Endometrial microvascular endothelial cells (primary cell): Measurements from ENCODE around the gene FMOD. TPM values are rescaled to one million over a fixed set of nuclear protein-coding genes. Genes with fewer than 3 reads are reported as not detected.
"Not testable (repeated sequence)": the region's sequence is repeated elsewhere in the genome, so short reads cannot be mapped to it uniquely, and the experiment has no call there.

ENCODE experiments used
- in situ Hi-C: cut with HindIII; loops from 2 replicates; pipeline ENCODE4 v1.10.0; 2017; ENCODE audit warnings: low sequenced_read_pairs, low pct_unique_long_range_greater_than_20kb; ENCODE audit errors: inconsistent ontology term
- total RNA-seq: library from RNA; depleted of rRNA; stranded (reverse); fragments of >200 nt; gene quantifications from one replicate; pipeline ENCODE4 v1.2.3, GENCODE V29; 2015; ENCODE audit errors: inconsistent ontology term

FMOD gene
- total RNA-seq, 1 donor from 2014 or later = not detected

DNA sequence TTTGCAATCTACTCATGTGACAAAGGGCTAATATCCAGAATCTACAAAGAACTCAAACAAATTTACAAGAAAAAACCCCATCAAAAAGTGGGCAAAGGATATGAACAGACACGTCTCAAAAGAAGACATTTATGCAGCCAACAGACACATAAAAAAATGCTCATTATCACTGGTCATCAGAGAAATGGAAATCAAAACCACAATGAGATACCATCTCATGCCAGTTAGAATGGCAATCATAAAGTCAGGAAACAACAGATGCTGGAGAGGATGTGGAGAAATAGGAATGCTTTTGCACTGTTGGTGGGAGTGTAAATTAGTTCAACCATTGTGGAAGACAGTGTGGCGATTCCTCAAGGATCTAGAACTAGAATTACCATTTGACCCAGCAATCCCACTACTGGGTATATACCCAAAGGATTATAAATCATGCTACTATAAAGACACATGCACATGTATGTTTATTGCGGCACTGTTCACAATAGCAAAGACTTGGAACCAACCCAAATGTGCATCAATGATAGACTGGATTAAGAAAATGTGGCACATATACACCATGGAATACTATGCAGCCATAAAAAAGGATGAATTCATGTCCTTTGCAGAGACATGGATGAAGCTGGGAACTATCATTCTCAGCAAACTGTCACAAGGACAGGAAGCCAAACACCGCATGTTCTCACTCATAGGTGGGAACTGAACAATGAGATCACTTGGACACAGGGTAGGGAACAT, 36.7 kb downstream of the FMOD start:
- in situ Hi-C loops = not testable (repeated sequence)

DNA sequence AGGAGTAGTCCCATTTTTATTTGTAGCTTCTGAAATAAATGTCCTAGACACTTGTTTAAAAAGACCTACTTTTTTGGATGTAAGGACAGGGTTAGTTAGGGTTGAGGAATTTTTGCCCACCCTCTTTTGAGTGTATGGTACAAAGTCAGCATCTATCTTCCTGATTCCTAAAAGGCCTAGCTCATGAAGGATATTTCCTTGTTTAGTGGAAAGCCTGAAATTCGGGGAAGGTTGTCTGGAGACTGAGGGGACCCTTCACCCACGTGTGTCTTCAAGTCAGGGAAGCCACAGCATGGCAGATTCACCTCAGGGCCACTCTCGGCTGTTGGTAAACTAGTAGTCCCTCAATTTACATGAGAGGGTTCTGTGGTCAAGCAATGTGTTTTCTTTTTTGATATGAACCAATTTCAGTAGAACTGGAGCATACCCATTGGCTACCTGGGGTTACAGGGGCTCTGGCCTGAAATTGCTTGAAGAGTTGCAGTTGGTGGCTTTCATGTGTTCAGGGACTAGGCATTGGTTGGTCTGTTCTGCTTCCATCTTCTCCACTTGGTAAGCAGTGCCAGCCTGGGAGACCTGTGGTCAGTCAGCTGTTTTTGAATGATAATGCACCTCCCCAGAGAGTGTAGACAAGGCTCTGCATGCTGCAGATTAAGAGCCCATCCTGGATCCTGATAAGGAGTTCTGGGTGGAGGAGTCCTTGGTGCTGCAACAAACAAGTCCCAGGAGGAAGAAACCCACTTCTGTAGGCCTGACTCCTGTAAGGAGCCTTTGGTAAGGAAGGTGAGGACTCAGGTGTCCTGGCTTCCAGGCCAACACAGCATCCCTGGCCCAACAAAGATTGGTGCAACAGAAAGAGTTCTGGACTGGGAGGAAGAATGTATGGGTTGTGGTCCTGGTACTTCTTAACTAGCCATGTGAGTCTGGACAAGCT, 39.3 kb downstream of the FMOD start:
- in situ Hi-C loops = no loop called here

DNA sequence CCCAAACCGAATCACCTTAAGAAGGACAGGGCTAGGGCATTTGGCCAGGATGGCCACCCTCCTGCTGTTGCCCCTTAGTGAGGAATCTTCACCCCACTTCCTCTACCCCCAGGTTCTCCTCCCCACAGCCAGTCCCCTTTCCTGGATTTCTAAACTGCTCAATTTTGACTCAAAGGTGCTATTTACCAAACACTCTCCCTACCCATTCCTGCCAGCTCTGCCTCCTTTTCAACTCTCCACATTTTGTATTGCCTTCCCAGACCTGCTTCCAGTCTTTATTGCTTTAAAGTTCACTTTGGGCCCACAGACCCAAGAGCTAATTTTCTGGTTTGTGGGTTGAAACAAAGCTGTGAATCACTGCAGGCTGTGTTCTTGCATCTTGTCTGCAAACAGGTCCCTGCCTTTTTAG, 42.0 kb downstream of the FMOD start:
- in situ Hi-C loops = no loop called here

DNA sequence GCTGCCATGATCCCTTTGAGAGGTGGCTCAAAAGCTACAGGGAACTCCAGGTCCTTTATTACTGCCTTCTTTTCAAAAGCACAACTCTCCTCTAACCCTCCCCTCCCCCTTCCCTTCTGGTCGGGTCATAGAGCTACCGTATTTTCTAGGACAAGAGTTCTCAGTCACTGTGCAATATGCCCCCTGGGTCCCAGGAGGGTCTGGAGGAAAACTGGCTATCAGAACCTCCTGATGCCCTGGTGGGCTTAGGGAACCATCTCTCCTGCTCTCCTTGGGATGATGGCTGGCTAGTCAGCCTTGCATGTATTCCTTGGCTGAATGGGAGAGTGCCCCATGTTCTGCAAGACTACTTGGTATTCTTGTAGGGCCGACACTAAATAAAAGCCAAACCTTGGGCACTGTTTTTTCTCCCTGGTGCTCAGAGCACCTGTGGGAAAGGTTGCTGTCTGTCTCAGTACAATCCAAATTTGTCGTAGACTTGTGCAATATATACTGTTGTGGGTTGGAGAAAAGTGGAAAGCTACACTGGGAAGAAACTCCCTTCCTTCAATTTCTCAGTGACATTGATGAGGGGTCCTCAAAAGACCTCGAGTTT, 42.5 kb downstream of the FMOD start:
- in situ Hi-C loops = no loop called here

DNA sequence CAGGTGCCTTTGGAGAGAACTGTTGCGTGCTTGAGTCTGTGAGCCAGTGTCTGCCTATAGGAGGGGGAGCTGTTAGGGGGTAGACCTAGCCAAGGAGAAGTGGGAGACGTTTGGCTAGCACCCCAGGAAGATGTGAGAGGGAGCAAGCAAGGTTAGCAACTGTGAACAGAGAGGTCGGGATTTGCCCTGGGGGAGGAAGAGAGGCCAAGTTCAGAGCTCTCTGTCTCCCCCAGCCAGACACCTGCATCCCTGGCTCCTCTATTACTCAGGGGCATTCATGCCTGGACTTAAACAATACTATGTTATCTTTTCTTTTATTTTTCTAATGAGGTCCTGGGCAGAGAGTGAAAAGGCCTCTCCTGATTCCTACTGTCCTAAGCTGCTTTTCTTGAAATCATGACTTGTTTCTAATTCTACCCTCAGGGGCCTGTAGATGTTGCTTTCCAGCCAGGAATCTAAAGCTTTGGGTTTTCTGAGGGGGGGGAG, 43.2 kb downstream of the FMOD start:
- in situ Hi-C loops = no loop called here

DNA sequence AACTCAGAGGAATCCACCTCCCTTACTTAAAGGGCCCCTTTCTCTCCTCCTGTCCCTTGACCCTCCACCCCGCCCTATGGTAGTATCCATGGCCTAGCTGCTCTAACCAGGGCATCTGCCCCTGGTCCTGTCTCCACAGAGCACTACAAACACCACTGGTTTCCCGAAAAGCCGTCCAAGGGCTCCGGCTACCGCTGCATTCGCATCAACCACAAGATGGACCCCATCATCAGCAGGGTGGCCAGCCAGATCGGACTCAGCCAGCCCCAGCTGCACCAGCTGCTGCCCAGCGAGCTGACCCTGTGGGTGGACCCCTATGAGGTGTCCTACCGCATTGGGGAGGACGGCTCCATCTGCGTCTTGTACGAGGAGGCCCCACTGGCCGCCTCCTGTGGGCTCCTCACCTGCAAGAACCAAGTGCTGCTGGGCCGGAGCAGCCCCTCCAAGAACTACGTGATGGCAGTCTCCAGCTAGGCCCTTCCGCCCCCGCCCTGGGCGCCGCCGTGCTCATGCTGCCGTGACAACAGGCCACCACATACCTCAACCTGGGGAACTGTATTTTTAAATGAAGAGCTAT, 43.9 kb downstream of the FMOD start:
- in situ Hi-C loops = no loop called here

DNA sequence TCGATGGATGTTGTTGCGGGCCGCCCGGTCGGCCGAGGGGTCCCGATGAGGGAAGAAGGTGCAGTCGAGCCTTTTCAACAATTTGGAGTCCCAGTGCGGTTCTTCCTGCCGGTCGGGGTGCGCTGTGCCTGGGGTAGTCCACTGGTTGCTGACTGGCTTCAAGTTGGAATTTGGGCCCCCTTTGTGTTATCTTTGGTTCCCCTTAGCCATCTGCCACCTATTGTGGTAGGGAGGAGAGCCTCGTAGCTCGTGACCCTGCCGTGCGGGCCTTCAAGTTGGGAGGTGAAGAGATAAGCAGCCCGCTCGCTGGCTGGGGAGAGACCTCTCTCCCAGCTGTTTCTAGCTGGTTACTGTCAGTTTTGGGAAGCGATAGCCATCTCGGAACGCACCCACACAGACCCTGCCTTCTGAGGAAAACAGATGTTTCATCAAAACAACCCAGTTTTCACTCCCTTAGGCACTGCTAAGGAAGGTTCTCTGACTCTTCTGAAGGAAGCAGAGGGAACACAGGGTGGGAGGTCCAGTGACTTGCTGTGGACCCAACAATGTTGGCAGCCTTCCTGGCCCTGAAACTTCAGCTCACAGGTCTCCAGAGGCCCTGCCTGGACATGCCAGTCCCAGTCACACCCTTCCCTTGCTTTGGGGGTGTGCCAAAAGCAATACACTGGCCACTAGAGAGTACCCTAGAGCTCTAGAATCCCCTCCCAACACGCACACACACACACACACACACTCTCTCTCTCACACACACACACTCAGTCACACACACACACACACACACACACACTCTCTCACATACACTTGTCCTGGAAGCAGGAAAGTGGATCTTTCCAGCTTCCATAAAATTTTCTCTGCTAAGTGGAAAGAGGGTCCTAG, 44.6 kb downstream of the FMOD start:
- in situ Hi-C loops = no loop called here

DNA sequence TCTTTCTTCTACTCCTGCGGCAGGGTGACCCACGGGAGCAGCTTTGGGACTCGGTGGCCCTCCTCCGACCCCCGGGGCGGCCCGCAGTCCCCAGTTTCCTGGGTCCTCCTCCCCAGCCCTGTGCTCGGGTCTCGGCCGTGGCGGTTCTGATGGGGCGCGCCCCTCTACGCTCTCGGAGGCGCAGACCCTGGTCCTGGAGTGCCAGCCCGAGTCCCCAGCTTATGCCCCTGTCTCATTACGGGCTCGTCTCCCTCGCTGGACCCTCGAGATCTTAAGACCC, 45.2 kb downstream of the FMOD start:
- in situ Hi-C loops = no loop called here

DNA sequence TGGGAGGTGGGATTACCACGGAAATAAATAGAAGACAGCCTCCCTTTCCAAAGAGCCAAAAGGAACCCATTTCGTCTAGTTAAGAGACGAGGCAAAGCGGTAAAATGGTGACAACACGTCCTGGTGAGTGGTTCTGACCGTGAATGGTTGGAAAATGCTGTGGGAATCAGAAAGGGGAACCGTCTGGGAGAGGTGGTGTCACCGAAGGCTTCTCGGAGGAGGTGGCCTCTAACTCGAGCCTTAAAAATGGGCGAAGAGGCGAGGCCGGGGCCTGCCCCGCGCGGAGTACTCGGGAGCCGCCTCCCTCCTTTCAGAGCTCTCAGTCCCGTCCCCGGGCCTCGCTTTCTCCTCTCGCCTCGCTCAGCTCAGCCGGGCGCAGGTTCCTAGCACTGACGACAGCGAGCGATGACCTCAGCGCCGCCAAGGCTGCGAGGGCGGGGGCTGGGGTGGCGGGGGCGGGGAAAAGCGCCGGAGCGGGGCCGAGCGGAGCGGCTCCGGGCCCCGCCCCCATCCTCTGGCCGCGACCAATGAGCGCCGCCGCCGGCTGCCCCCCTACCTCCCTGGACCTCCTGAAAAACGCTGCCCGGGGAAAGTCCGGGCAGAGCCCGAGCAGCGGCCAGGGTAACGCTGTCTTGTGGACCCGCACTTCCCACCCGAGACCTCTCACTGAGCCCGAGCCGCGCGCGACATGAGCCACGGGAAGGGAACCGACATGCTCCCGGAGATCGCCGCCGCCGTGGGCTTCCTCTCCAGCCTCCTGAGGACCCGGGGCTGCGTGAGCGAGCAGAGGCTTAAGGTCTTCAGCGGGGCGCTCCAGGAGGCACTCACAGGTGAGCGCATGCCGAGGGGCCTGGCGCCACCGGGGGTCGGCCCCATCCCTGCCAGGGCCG, 45.8 kb downstream of the FMOD start, which contains the start of gene BTG2:
BTG2 (plus strand) TSS at position 601 of the 890 bp plus-strand sequence; CDS start at position 689, 88 bp downstream.
- in situ Hi-C loops = no loop called here

DNA sequence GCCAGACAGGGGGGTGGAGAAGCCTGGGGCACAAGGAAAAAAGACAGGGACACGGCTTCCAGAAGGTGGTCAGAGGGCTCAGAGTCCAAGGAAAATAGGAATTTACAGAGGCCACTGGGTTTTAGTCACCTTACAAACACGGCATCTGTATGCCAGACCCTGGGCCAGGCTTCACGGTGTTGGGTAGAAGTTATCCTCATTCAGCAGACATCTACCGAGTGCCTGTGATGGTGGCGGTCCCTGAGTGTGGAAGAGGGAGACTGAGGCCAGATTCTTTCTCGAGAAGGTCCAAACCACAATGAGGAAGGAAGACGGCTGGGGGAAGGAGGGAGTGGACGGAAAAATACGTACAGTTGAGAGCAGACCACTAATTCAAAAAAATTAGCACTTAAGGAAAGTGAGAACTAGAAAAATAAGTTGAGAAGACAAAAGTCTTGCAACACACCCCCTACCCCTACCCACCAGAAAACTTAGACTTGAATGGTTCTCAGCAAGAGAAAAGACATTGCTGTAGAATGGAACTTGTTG, 46.5 kb downstream of the FMOD start:
- in situ Hi-C loops = no loop called here

DNA sequence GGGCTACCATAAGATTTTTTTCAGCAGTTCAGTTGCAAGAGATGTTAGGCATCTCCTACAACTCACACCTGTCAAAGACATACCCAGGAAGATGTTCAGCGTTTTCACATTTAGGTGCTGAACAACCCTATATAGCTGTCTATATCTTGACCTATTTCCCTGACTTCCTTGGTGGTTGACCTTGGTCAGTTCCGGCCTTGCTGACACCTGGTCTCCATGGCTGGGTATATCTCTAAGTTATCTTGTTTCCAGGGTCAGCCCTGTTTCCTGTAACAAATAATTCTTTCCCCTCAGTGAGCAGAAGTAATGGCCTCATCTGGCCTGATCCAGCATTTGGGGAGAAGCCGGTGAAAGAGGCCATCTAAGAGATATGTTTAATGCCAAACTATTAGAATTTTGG, 48.0 kb downstream of the FMOD start:
- in situ Hi-C loops = no loop called here

DNA sequence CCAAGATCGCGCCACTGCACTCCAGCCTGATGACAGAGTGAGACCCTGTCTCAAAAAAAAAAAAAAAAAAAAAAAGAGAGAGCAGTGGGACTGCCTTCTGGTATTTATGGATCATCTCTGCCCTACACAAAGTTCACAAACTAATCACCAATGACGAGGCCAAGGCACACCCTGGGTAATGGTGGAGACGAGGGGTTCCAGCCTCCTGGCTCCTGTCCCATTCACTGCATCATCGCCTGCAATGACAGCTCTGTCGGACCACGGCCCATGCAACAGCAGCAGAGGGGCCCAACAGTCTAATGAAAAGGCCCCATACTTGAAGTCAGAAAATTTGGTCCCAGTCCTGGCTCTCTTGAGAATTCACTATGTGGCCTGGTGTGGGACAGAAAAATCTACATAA, 48.5 kb downstream of the FMOD start:
- in situ Hi-C loops = no loop called here

DNA sequence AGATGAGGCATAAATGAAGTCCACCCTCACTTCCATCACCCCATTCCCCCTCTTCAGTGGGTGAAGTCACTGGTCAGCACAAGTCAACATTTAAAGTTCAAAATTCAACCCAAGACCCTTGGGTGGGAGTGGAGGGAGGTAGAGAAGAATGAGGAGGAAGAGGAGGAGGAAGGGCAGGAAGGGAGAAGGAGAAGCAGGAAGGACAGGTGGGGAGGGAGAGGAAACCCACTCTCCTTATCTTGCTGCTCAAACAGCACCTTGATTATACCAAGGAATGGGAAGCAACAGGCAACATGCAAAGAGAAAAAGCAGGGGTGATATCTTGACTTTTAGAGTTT, 49.6 kb downstream of the FMOD start:
- in situ Hi-C loops = no loop called here

DNA sequence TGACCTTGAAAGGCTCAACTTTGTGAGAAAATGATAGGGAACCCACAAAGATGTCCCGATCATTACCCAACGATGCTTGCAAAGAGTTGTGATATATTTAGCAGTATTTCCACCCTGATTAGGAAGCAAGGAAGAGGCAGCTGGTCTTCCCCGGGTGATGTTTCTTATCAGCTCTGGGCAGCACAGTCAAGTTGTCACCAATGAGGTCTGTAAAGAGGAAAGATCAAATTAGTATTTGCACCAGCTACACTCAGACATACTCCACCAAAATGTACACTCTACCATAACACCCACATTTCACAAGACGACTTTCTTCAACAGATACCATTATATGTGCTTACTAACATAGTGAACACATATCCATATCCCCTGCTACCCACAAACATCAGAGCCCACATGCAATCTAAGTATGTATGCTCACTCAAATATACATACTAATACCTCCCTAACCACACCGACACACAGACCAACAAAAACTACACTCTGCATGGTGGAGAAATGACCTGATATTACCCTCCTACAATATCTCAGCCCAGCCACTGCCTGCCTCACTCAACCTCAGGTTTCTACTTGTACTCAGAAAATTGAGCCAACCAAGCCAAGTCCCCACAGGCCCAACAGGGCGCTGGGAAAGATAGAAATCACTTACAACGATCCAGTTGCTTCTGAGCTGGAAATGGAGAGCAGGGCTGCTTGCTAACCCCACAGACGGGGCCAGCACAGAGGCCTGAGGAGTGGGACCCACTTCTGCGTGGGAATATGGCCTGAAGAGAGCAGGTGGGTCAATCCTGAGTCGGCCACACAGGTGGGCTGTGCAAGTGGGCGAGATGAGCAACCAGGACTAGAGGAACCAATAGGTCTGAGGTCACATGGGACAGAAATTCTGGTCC, 50.2 kb downstream of the FMOD start:
- in situ Hi-C loops = no loop called here

DNA sequence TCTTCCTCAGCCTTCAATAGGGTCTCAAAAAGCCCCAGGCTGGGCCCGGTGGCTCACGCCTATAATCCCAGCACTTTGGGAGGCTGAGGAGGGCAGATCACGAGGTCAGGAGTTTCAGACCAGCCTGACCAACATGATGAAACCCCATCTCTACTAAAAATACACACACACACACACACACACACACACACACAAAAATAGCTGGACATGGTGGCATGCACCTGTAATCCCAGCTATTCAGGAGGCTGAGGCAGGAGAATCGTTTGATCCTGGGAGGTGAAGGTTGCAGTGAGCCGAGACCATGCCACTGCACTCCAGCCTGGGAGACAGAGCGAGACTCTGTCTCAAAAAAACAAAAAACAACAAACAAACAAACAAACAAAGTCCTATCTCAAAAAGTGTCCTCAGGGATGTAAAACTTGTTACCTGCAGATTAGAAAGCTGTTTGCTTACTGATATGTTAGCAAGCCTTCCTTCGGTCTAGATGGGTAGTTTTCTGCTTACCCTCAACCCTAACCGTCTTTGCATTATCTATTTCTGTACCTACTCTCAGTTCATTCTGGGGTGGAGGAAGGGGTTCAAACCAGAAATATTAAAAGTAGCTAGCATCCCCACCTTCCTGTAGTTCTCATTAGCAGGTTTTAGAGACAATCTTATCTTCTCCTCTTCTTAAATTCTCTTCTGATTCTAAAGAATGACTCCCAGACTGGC, 51.0 kb downstream of the FMOD start:
- in situ Hi-C loops = loop anchor here (25.0 kb wide), 1 partner anchor 137 kb away; no protein-coding TSS in a partner anchor

DNA sequence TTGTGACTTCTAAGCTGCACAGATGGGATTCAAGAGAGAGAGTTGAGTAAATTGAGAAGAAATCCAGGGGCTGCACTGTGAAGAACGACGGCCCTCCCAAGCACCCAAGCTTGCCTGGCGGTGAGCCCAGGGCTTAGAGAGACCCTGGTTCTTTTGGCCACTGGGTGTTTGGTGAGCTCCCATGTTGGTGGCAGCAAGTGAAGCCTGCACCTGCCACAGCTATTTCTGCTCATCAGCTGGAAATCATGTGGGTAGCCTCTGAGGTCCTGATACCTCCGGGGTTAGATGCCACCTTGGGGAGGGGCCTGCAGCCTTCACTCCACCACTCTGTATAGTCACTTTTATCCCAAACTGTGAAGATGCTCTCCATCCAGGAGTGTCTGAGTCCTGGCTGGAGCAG, 51.8 kb downstream of the FMOD start:
- in situ Hi-C loops = loop anchor here (25.0 kb wide), 1 partner anchor 138 kb away; no protein-coding TSS in a partner anchor
